GM12875 (cell line): Measurements from ENCODE around the gene SELP.

Experiments used
- H3K4me3 ChIP-seq: one replicate; pipeline ENCODE4 v1.5.1; 2011; ENCODE audit warnings: low read depth, low read length, control low read depth
- TF ChIP-seq, protein P1 (sequence below): IDR thresholded peaks from 2 replicates; pipeline ENCODE4 v1.5.1; 2011; ENCODE audit warnings: low read depth, mild to moderate bottlenecking, control low read depth, inconsistent platforms, low read length, moderate library complexity, borderline replicate concordance; ENCODE audit not compliant: insufficient read depth

Gene SELP

DNA sequence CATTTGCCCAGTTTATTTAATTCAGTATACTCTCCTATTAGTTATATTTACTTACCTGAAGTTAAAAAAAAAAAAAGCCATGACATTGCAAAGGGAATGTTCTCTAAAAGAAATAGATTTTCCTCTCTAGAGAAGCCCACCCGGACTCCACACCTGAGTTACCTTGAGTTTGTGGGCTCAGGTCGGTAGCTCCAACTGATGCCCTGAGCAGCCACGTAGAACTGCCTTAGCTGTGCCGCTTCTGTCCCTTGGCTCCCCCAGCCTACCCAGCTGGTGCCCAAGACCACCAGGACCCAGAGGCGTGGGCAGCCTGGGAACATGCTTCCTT, 43.9 kb downstream of the SELP start:
- TF ChIP-seq, protein P1, sequence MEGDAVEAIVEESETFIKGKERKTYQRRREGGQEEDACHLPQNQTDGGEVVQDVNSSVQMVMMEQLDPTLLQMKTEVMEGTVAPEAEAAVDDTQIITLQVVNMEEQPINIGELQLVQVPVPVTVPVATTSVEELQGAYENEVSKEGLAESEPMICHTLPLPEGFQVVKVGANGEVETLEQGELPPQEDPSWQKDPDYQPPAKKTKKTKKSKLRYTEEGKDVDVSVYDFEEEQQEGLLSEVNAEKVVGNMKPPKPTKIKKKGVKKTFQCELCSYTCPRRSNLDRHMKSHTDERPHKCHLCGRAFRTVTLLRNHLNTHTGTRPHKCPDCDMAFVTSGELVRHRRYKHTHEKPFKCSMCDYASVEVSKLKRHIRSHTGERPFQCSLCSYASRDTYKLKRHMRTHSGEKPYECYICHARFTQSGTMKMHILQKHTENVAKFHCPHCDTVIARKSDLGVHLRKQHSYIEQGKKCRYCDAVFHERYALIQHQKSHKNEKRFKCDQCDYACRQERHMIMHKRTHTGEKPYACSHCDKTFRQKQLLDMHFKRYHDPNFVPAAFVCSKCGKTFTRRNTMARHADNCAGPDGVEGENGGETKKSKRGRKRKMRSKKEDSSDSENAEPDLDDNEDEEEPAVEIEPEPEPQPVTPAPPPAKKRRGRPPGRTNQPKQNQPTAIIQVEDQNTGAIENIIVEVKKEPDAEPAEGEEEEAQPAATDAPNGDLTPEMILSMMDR, result no peak
- H3K4me3 ChIP-seq, result no peak overlapping the region

DNA sequence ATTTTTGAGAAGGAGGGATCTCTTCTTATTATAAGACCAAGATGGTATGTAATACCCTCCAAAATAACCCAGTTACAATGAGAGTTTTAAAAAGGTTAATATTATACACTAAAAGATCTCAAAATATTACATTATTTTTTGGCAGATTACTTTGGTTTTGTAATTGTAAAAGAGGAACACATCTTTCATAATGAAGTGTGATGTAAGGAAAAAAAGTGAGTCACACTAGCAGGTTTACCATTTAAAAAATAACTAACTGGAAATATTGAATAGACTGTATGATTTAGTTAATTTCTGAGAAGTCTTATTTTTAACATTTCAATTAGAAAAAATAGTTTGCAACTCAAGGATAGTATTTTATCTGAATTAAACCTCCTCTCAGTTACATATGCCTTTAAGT, 44.7 kb downstream of the SELP start:
- TF ChIP-seq, protein P1, result no peak
- H3K4me3 ChIP-seq, result no peak overlapping the region

DNA sequence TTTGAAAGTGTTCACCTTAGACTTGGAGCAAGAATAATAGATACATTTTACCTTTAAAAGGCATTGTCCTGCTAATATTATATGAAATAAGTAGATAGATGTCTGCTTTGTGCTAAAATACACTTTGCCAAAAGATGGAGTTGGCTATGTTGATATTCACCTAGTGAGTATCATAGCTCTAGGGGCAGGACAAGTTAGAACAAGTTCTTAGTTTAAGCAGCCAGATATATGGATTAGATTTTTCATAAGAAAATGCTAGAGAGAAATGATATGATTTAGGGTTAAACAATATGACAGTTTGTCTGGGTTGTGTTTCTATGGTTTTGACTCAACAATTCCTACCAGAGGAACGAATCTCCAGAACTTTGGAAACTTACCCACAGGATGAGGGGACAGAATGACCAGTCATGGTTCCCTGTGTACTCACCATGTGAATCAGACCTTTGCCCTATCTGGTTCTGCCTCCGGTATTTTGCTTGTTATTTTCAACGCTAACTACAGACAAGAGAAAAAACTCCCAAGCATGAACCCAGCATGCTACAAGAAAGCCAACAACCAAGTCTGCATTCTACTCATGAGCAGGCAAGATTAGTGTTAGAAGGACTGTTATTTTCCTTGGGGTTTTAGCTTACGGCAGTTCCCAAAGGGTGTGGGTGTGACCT, 45.3 kb downstream of the SELP start:
- TF ChIP-seq, protein P1, result no peak
- H3K4me3 ChIP-seq, result no peak overlapping the region

DNA sequence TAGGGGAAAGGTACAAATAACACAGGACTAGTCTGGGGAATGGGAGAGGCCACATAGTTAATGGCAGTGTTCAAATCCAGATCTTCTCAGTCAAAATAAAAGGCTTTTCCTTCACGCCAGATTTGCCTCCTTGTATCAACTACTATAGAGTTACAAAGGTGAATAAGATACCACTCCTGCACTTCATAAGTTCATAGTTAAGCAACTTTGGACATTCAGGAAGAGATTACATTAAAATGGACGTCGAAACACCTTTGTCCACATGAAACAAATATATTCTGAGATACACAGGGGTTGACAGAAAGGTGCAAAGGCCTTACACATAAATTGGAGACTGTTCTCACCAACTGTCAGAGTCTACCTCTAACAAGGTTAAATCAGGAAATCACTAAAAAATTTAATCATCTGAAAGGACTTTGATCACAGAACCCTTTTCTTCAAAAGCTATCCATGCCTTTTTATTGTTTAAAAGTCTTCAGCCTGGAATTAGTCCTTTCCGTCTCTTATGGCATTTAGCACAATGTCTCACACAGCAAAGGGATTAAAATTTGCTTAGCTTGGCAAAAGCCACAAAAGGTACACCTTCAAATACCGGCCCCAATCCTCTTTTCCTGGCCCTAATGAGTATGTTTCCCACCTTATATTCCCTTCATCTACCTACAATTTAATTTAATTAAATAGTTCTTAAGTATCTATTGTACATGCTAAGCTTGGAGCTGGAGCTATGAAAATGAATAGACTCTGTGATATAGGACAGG, 51.8 kb downstream of the SELP start:
- no peak overlapping the region for H3K4me3 ChIP-seq
- TF ChIP-seq, protein P1, result no peak

DNA sequence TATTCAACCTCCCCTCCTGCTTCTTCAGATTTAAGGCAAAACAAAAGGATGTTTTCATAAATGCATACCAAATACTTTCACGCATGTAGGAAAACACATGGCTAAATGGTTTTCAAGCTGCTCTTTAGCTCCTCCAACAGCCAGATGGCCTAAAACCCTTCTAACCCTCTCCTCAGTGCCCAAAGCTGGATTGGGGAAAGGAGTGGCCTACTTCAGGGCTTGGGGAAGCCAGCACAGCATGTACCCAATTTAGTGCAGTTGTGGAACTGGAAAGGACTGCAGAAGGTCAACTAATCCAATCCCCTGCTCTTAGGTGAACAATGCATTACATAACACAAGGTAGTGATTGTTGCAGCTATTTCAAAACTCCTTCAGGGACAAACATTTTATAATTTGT, 53.0 kb downstream of the SELP start:
- TF ChIP-seq, protein P1, result no peak

DNA sequence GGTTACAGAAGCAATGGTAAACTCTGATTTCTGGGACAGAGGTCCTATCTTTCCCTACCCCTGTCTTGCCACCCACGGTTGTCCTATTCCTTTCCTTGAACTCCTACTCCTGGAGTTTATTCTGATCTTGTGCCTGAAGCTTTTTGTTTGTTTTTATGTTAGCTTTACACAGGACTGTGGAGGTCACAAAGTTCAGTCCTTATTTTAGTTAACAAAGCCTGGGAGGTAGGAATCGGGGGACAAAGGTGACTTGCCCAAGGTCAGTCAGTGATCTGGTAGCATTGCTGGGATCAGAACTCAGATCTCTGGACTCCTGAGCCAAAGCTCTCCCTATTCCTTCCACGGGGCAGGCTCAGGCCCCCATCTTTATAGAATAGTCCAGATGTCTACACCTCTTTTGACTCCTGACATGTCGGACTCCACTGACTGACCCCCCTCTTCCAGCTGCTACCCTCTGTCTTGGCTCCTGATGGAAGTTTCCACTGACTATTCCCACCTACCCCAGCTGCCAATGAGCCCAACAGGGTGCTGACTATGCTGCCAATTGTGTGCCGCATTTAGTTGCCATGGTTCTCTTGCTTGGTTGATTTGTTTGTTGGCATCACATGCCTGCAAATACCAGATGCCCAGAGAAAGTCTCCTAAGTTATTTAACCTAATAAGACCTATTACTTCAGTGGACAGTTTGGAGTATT, 53.5 kb downstream of the SELP start:
- TF ChIP-seq, protein P1, result no peak
- H3K4me3 ChIP-seq, result no peak overlapping the region

More for the DNA sequence above, 53.0 kb downstream of the SELP start:
- no peak overlapping the region for H3K4me3 ChIP-seq
